Measurements from ENCODE around the gene GMPS. TPM values are rescaled to one million over a fixed set of nuclear protein-coding genes. Genes with fewer than 3 reads are reported as not detected.
A peak's percentile ranks its signal among the peaks of the same experiment; 100 is the strongest.

The GMPS gene
- total and polyA plus RNA-seq, 9 of the 15 experiments (the other 6 are each of a cell fraction or from before 2014, with no cell fraction given): 73.7 to 282 (median 156) TPM

DNA sequence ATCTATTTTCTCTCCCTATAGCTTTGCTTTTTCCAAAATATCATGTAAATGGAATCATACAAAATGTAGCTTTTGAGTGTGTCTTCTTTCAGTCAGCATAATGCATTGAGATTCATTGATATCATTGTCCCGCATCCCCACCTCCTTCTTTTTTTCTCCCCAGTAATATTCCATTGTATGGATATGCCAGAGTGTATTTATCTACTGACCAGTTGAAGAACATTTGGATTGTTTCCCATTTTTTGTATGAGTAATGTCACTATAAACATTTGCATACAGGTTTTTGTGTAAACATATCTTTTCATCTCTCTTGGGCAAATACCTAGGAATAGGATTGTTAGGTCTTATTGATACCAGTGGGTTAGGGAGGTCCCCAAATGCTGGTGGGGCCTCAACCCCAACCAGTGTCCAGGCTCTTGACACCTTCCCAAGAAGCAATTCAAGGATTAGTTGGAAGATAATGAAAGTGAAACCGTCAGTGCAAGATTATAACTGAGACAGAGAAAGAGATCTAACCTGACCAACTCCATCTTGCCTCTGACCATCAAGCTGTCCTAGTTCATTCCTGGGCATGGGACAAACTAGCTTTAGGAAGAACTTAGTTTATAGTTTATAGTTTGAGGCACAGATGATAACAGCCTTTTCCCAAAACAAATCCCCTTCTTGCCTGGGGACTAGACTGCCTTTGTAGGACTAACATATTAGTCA, 8.8 kb upstream of the GMPS start (continued):
- no peak for TF ChIP-seq ZBTB5 (IDR thresholded peaks at IDR 0.05)
- peak; percentile 37; the same call in 1 of the 2 replicates for TF ChIP-seq BCOR (IDR thresholded peaks at IDR 0.05)
- no peak for TF ChIP-seq GABPA (tag; conservative IDR thresholded peaks at IDR 0.05; ENCODE audit: low read depth)
- TF ChIP-seq, protein P1, sequence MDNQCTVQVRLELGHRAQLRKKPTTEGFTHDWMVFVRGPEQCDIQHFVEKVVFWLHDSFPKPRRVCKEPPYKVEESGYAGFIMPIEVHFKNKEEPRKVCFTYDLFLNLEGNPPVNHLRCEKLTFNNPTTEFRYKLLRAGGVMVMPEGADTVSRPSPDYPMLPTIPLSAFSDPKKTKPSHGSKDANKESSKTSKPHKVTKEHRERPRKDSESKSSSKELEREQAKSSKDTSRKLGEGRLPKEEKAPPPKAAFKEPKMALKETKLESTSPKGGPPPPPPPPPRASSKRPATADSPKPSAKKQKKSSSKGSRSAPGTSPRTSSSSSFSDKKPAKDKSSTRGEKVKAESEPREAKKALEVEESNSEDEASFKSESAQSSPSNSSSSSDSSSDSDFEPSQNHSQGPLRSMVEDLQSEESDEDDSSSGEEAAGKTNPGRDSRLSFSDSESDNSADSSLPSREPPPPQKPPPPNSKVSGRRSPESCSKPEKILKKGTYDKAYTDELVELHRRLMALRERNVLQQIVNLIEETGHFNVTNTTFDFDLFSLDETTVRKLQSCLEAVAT (IDR thresholded peaks at IDR 0.05): no peak
- TF ChIP-seq E2F3 (CRISPR knock-in tag; IDR thresholded peaks at IDR 0.05): no peak
- TF ChIP-seq, protein P2, sequence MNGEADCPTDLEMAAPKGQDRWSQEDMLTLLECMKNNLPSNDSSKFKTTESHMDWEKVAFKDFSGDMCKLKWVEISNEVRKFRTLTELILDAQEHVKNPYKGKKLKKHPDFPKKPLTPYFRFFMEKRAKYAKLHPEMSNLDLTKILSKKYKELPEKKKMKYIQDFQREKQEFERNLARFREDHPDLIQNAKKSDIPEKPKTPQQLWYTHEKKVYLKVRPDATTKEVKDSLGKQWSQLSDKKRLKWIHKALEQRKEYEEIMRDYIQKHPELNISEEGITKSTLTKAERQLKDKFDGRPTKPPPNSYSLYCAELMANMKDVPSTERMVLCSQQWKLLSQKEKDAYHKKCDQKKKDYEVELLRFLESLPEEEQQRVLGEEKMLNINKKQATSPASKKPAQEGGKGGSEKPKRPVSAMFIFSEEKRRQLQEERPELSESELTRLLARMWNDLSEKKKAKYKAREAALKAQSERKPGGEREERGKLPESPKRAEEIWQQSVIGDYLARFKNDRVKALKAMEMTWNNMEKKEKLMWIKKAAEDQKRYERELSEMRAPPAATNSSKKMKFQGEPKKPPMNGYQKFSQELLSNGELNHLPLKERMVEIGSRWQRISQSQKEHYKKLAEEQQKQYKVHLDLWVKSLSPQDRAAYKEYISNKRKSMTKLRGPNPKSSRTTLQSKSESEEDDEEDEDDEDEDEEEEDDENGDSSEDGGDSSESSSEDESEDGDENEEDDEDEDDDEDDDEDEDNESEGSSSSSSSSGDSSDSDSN (IDR thresholded peaks at IDR 0.05; ENCODE audit: borderline replicate concordance in 1 of 2, low read depth in 2 of 2, low read length in 2 of 2): no peak
- TF ChIP-seq KLF10 (CRISPR knock-in tag; IDR thresholded peaks at IDR 0.05): no peak
- TF ChIP-seq GABPB1 (CRISPR knock-in tag; IDR thresholded peaks at IDR 0.05): no peak
- TF ChIP-seq TAF7 (tag; IDR thresholded peaks at IDR 0.05): peak; percentile 65; the same call in 1 of the 2 replicates
- TF ChIP-seq RBM14 (IDR thresholded peaks at IDR 0.05; ENCODE audit: borderline replicate concordance, insufficient read depth, low read depth, low read length): no peak
- peak; percentile 86 for TF ChIP-seq PTRF (tag; IDR thresholded peaks at IDR 0.05)
- TF ChIP-seq SMAD3 (CRISPR knock-in tag; conservative IDR thresholded peaks at IDR 0.05): peak; percentile 48; the same call in 1 of the 2 replicates
- peak; percentile 84 for TF ChIP-seq DDX20 (tag; IDR thresholded peaks at IDR 0.05; ENCODE audit: low read depth)
- TF ChIP-seq, protein P3, sequence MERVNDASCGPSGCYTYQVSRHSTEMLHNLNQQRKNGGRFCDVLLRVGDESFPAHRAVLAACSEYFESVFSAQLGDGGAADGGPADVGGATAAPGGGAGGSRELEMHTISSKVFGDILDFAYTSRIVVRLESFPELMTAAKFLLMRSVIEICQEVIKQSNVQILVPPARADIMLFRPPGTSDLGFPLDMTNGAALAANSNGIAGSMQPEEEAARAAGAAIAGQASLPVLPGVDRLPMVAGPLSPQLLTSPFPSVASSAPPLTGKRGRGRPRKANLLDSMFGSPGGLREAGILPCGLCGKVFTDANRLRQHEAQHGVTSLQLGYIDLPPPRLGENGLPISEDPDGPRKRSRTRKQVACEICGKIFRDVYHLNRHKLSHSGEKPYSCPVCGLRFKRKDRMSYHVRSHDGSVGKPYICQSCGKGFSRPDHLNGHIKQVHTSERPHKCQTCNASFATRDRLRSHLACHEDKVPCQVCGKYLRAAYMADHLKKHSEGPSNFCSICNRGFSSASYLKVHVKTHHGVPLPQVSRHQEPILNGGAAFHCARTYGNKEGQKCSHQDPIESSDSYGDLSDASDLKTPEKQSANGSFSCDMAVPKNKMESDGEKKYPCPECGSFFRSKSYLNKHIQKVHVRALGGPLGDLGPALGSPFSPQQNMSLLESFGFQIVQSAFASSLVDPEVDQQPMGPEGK (CRISPR knock-in tag; IDR thresholded peaks at IDR 0.05; ENCODE audit: borderline replicate concordance): peak; percentile 66; the same call in 1 of the 2 replicates
- TF ChIP-seq, protein P4, sequence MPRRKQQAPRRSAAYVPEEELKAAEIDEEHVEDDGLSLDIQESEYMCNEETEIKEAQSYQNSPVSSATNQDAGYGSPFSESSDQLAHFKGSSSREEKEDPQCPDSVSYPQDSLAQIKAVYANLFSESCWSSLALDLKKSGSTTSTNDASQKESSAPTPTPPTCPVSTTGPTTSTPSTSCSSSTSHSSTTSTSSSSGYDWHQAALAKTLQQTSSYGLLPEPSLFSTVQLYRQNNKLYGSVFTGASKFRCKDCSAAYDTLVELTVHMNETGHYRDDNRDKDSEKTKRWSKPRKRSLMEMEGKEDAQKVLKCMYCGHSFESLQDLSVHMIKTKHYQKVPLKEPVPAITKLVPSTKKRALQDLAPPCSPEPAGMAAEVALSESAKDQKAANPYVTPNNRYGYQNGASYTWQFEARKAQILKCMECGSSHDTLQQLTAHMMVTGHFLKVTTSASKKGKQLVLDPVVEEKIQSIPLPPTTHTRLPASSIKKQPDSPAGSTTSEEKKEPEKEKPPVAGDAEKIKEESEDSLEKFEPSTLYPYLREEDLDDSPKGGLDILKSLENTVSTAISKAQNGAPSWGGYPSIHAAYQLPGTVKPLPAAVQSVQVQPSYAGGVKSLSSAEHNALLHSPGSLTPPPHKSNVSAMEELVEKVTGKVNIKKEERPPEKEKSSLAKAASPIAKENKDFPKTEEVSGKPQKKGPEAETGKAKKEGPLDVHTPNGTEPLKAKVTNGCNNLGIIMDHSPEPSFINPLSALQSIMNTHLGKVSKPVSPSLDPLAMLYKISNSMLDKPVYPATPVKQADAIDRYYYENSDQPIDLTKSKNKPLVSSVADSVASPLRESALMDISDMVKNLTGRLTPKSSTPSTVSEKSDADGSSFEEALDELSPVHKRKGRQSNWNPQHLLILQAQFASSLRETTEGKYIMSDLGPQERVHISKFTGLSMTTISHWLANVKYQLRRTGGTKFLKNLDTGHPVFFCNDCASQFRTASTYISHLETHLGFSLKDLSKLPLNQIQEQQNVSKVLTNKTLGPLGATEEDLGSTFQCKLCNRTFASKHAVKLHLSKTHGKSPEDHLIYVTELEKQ (CRISPR knock-in tag; IDR thresholded peaks at IDR 0.05): peak; percentile 80
- TF ChIP-seq BRD4 (IDR thresholded peaks at IDR 0.05): no peak

Measured in K562 (cell line).